Nephron progenitor cell (in vitro differentiated cells): ENCODE measurements around the gene POLD4.

Experiments
- DNase-seq: peaks from one replicate; pipeline ENCODE4 v3.0.0; 2021
- H3K27ac Mint-ChIP-seq: 2 replicates; pipeline ENCODE4 v1.8.0; 2021; ENCODE audit warnings: mild to moderate bottlenecking, moderate library complexity, mixed read lengths
- H3K27me3 Mint-ChIP-seq: 2 replicates; pipeline ENCODE4 v1.8.0; 2021; ENCODE audit warnings: mild to moderate bottlenecking, low read depth, mixed read lengths; ENCODE audit not compliant: poor library complexity
- H3K36me3 Mint-ChIP-seq: 2 replicates; pipeline ENCODE4 v1.8.0; 2021; ENCODE audit warnings: low read depth, mixed read lengths
- H3K4me1 Mint-ChIP-seq: 2 replicates; pipeline ENCODE4 v1.8.0; 2021; ENCODE audit warnings: mixed read lengths
- H3K4me3 Mint-ChIP-seq: 2 replicates; pipeline ENCODE4 v1.8.0; 2021; ENCODE audit warnings: mild to moderate bottlenecking, moderate library complexity, mixed read lengths
- H3K9me3 Mint-ChIP-seq: 2 replicates; pipeline ENCODE4 v1.8.0; 2021; ENCODE audit warnings: mild to moderate bottlenecking, moderate library complexity, mixed read lengths
- CTCF ChIP-seq: fragments of 200-600 bp; sonication (generic); IDR thresholded peaks from 2 replicates; pipeline ENCODE4 v1.5.0; 2021; ENCODE audit warnings: antibody characterized with exemption

POLD4 gene

GRCh38 chr11:67372321-67372992 is 19.1 kb upstream of the POLD4 start:
- peak; percentile 77 for DNase-seq
- Mint-ChIP-seq H3K9me3 (no peaks in the 10 kb centered on the region), H3K4me1 (peaks cover 81% of the 10 kb centered on the region), H3K4me3 (peak overlapping the region; percentile 84), H3K27ac (no peak overlapping the region), H3K27me3 (peaks cover 2% of the 10 kb centered on the region), H3K36me3 (no peaks in the 10 kb centered on the region)
- no peak for TF ChIP-seq CTCF

GRCh38 chr11:67371911-67372320 is 18.6 kb upstream of the POLD4 start:
- no peak for TF ChIP-seq CTCF
- Mint-ChIP-seq H3K27ac (no peak overlapping the region), H3K4me1 (peaks cover 79% of the 10 kb centered on the region), H3K36me3 (no peaks in the 10 kb centered on the region), H3K9me3 (no peaks in the 10 kb centered on the region), H3K4me3 (peak overlapping the region; percentile 84), H3K27me3 (peaks cover 2% of the 10 kb centered on the region)
- peak; percentile 29 for DNase-seq

GRCh38 chr11:67371189-67371910 is 18.0 kb upstream of the POLD4 start:
- peak; percentile 54 for DNase-seq
- Mint-ChIP-seq H3K4me3 (peak overlapping the region; percentile 84), H3K9me3 (no peaks in the 10 kb centered on the region), H3K27ac (no peak overlapping the region), H3K4me1 (peaks cover 79% of the 10 kb centered on the region), H3K27me3 (peaks cover 2% of the 10 kb centered on the region), H3K36me3 (no peaks in the 10 kb centered on the region)
- TF ChIP-seq CTCF: peak; percentile 36

GRCh38 chr11:67370351-67371076 is 17.2 kb upstream of the POLD4 start:
- H3K36me3 Mint-ChIP-seq: no peaks in the 10 kb centered on the region
- H3K9me3 Mint-ChIP-seq: no peaks in the 10 kb centered on the region
- peak overlapping the region; percentile 53 for H3K4me3 Mint-ChIP-seq
- TF ChIP-seq CTCF: no peak
- H3K27me3 Mint-ChIP-seq: peaks cover 2% of the 10 kb centered on the region
- H3K27ac Mint-ChIP-seq: peak overlapping the region; percentile 4
- peaks cover 79% of the 10 kb centered on the region for H3K4me1 Mint-ChIP-seq
- peak; percentile 45 for DNase-seq

- Mint-ChIP-seq H3K4me3 (peak overlapping the region; percentile 15), H3K9me3 (no peaks in the 10 kb centered on the region), H3K27ac (no peak overlapping the region), H3K27me3 (peaks cover 2% of the 10 kb centered on the region), H3K36me3 (no peaks in the 10 kb centered on the region), H3K4me1 (peaks cover 79% of the 10 kb centered on the region)
- TF ChIP-seq CTCF: no peak
- no peak for DNase-seq
Measured at GRCh38 chr11:67369801-67370284, 16.5 kb upstream of the POLD4 start.
